ENCODE data around the gene MC3R. TPM values are rescaled to one million over a fixed set of nuclear protein-coding genes. Genes with fewer than 3 reads are reported as not detected.

The MC3R gene
- total RNA-seq, 1 experiment from 2014 or later, result not detected

- H2BK5ac ChIP-seq (ENCODE audit: insufficient read length, low read length), result no peak overlapping the region
- no peak overlapping the region for H3K14ac ChIP-seq (ENCODE audit: insufficient read depth, low read length)
- H3K27me3 ChIP-seq (ENCODE audit: insufficient read depth, low read length), result no peaks in the 10 kb centered on the region
- no CpG with 5 or more reads among the region's 2 CpGs for WGBS (ENCODE audit: extremely low coverage, insufficient read length, low lambda C conversion rate)
- no peak overlapping the region for H3K23ac ChIP-seq (ENCODE audit: insufficient read length, low read depth, low read length)
- TF ChIP-seq CTCF (conservative IDR thresholded peaks at IDR 0.05), result no peak
- no peaks in the 10 kb centered on the region for H3K23me2 ChIP-seq (ENCODE audit: insufficient read length, low read depth, low read length, poor library complexity, severe bottlenecking)
- H3K9me3 Mint-ChIP-seq, result peaks cover 89 to 98% of the 10 kb centered on the region in 2 experiments
- H2BK120ac ChIP-seq (ENCODE audit: low read depth, low read length, poor library complexity, severe bottlenecking), result no peak overlapping the region
- no peak overlapping the region for H3K18ac ChIP-seq (ENCODE audit: insufficient read length, low read depth, low read length)
- no peak overlapping the region for H4K5ac ChIP-seq (ENCODE audit: insufficient read length, low read depth, low read length)
- H2BK15ac ChIP-seq (ENCODE audit: low read depth, low read length), result no peak overlapping the region
- no peak overlapping the region for H3K56ac ChIP-seq (ENCODE audit: insufficient read length, low read depth, low read length)
- no peak overlapping the region for H3K27ac Mint-ChIP-seq
- no peak overlapping the region for H3K4ac ChIP-seq (ENCODE audit: low read depth, low read length)
- no peak overlapping the region for H3K4me2 ChIP-seq (ENCODE audit: insufficient read depth, insufficient read length, low read length)
- H3K9me3 ChIP-seq (ENCODE audit: control insufficient read depth, low read depth, low read length), result peaks cover 81% of the 10 kb centered on the region
- no peak overlapping the region for H3T11ph ChIP-seq (ENCODE audit: low read length)
- H4K91ac ChIP-seq (ENCODE audit: insufficient read length, low read depth, low read length), result no peak overlapping the region
- no peaks in the 10 kb centered on the region for H3K79me2 ChIP-seq (ENCODE audit: insufficient read depth, low read length)
- no peak for DNase-seq
- no peak overlapping the region for H2BK20ac ChIP-seq (ENCODE audit: low read depth, low read length, poor library complexity, severe bottlenecking)
- no peak overlapping the region for H2AK5ac ChIP-seq (ENCODE audit: insufficient read length, low read length)
- no peaks in the 10 kb centered on the region for H3K79me1 ChIP-seq (ENCODE audit: insufficient read depth, low read depth, low read length, poor library complexity, severe bottlenecking)
- no peaks in the 10 kb centered on the region for H3K4me1 Mint-ChIP-seq
- no peaks in the 10 kb centered on the region for H3K4me1 ChIP-seq (ENCODE audit: insufficient read depth, low read length)
- H4K8ac ChIP-seq (replicated peaks; ENCODE audit: insufficient read length, low read depth, low read length), result no peak overlapping the region
- no peak overlapping the region for H2BK12ac ChIP-seq (ENCODE audit: insufficient read length, low read depth, low read length)
- H4K20me1 ChIP-seq (ENCODE audit: control insufficient read depth, insufficient read depth, insufficient read length), result no peaks in the 10 kb centered on the region
- no peak overlapping the region for H3K9ac ChIP-seq (ENCODE audit: extremely low read depth, insufficient read length, low read length)
- no peak overlapping the region for H2AFZ ChIP-seq (ENCODE audit: low read length)
- no peak overlapping the region for H3K27ac ChIP-seq (ENCODE audit: insufficient read length, low read depth, low read length)
- H3K36me3 Mint-ChIP-seq (ENCODE audit: insufficient read depth in 1 of 3, low read depth in 3 of 3), result peaks cover 15 to 41% (median 17%) of the 10 kb centered on the region in 3 experiments; a peak in 6 of 7 replicates
- no peak overlapping the region for H3K4me3 Mint-ChIP-seq
- H3K27me3 Mint-ChIP-seq (ENCODE audit: low read depth), result peaks cover 10% of the 10 kb centered on the region
These were observed 35.2 kb upstream of the MC3R start for GRCh38 chr20:56213321-56213720.

Measured in H9 (cell line).